H1 (cell line): ENCODE measurements around the gene RBBP6. TPM values are rescaled to one million over a fixed set of nuclear protein-coding genes. Genes with fewer than 3 reads are reported as not detected.

Experiments used
- CTCF ChIA-PET: fragments of 300-600 bp; sonication (Branson Sonifier 250); formaldehyde crosslinking; loops from one replicate; lab custom pipeline; 2021; ENCODE audit not compliant: partially characterized antibody; lab: Charles Lee
- POLR2A ChIA-PET: fragments of 300-600 bp; sonication (Branson Sonifier 250); formaldehyde crosslinking; loops from one replicate; lab custom pipeline; 2021; ENCODE audit warnings: inconsistent platforms; ENCODE audit not compliant: partially characterized antibody; lab: Charles Lee
- DNase-seq, 2 experiments: peaks; one replicate each; pipeline versions ENCODE4 v3.0.0 to v3.0.0-alpha.2; 2010 to 2022; ENCODE audit warnings: low spot score in 2 of 2, low read depth in 1 of 2, mixed read lengths in 1 of 2
- FAIRE-seq: peaks from 2 replicates; lab custom pipeline; 2011; peaks lifted over from hg19 to GRCh38; lab: Jason Lieb, UNC
- H2AFZ ChIP-seq: 2 replicates; pipeline ENCODE4 v1.8.1; 2012; ENCODE audit warnings: low read length, inconsistent platforms
- H2AK5ac ChIP-seq: 2 replicates; pipeline ENCODE4 v1.6.1; 2013; ENCODE audit warnings: low read depth, low read length
- H2BK120ac ChIP-seq: replicated peaks from 2 replicates; pipeline ENCODE3; 2013; ENCODE audit warnings: low read depth, low read length, inconsistent platforms
- H2BK12ac ChIP-seq: 2 replicates; pipeline ENCODE4 v1.6.1; 2013; ENCODE audit warnings: low read depth, low read length
- H2BK15ac ChIP-seq: 2 replicates; pipeline ENCODE4 v1.6.1; 2013; ENCODE audit warnings: low read length
- H2BK20ac ChIP-seq: 2 replicates; pipeline ENCODE4 v1.6.1; 2013; ENCODE audit warnings: low read length
- H2BK5ac ChIP-seq: 2 replicates; pipeline ENCODE4 v1.6.1; 2013; ENCODE audit warnings: low read depth, low read length
- H3K14ac ChIP-seq: 2 replicates; pipeline ENCODE4 v1.6.1; 2013; ENCODE audit warnings: inconsistent platforms; ENCODE audit not compliant: insufficient read length
- H3K18ac ChIP-seq: 2 replicates; pipeline ENCODE4 v1.6.1; 2013; ENCODE audit warnings: low read length; ENCODE audit errors: extremely low read depth
- H3K23ac ChIP-seq: 2 replicates; pipeline ENCODE4 v1.6.1; 2013; ENCODE audit warnings: inconsistent platforms; ENCODE audit not compliant: insufficient read length
- H3K23me2 ChIP-seq: 2 replicates; pipeline ENCODE4 v1.6.1; 2013; ENCODE audit warnings: low read depth, low read length
- H3K27ac ChIP-seq: 2 replicates; pipeline ENCODE4 v1.6.1; 2011; ENCODE audit warnings: low read depth, low read length, inconsistent platforms
- H3K27me3 ChIP-seq, 4 experiments: replicated peaks in 1 of 4; 1 replicate in 1 of 4; 2 replicates in 3 of 4; pipeline versions ENCODE4 v1.6.1 to v1.8.1; 2011 to 2013; ENCODE audit warnings: low read length in 3 of 4, mild to moderate bottlenecking in 3 of 4, inconsistent platforms in 2 of 4, mixed read lengths in 2 of 4, moderate library complexity in 1 of 4; ENCODE audit not compliant: control insufficient read depth in 3 of 4, insufficient read depth in 3 of 4; ENCODE audit errors: extremely low read depth in 1 of 4
- H3K36me3 ChIP-seq, 4 experiments: 2 replicates each; pipeline versions ENCODE4 v1.6.1 to v1.8.1; 2011 to 2013; ENCODE audit warnings: mild to moderate bottlenecking in 4 of 4, low read length in 3 of 4, moderate library complexity in 2 of 4, control low read depth in 1 of 4, inconsistent platforms in 1 of 4; ENCODE audit not compliant: insufficient read depth in 4 of 4, control insufficient read depth in 2 of 4
- H3K4ac ChIP-seq: replicated peaks from 2 replicates; pipeline ENCODE3; 2013; ENCODE audit warnings: low read length, low read depth, mixed read lengths, inconsistent platforms; ENCODE audit not compliant: insufficient read length
- H3K4me1 ChIP-seq, 4 experiments: replicated peaks in 1 of 4; 1 replicate in 1 of 4; 2 replicates in 3 of 4; pipeline versions ENCODE4 v1.6.1 to v1.8.1; 2011 to 2013; ENCODE audit warnings: low read length in 3 of 4, inconsistent platforms in 2 of 4, mixed read lengths in 1 of 4; ENCODE audit not compliant: insufficient read depth in 4 of 4, control insufficient read depth in 3 of 4
- H3K4me2 ChIP-seq, 2 experiments: 2 replicates each; pipeline versions ENCODE4 v1.6.1 to v1.8.1; 2011 to 2013; ENCODE audit warnings: low read depth in 2 of 2, low read length in 2 of 2, control low read depth in 1 of 2, inconsistent platforms in 1 of 2, mild to moderate bottlenecking in 1 of 2; ENCODE audit not compliant: insufficient read depth in 1 of 2
- H3K4me3 ChIP-seq, 4 experiments: fragments of 200-600, 300-600 bp in 1 of 4; sonication (generic), shearing (Covaris generic), sonication (Bioruptor Twin) in 1 of 4; 2 replicates each; pipeline versions ENCODE4 v1.5.1 to v1.8.1; 2011 to 2016; ENCODE audit warnings: low read length in 4 of 4, low read depth in 3 of 4, control low read depth in 2 of 4, inconsistent platforms in 2 of 4, mild to moderate bottlenecking in 2 of 4, mixed read lengths in 1 of 4, moderate library complexity in 1 of 4; ENCODE audit not compliant: insufficient read depth in 2 of 4; ENCODE audit errors: extremely low read depth in 1 of 4
- H3K56ac ChIP-seq: replicated peaks from 2 replicates; pipeline ENCODE3; 2013; ENCODE audit warnings: low read depth, mild to moderate bottlenecking, mixed read lengths, low read length, inconsistent platforms; ENCODE audit not compliant: insufficient read length
- H3K79me1 ChIP-seq: 2 replicates; pipeline ENCODE4 v1.6.1; 2013; ENCODE audit warnings: low read depth, low read length, control low read depth
- H3K79me2 ChIP-seq, 2 experiments: 2 replicates each; pipeline versions ENCODE4 v1.6.1 to v1.8.1; 2012 to 2013; ENCODE audit warnings: low read length in 2 of 2, mild to moderate bottlenecking in 2 of 2, inconsistent platforms in 1 of 2; ENCODE audit not compliant: insufficient read depth in 2 of 2, control insufficient read depth in 1 of 2
- H3K9ac ChIP-seq, 4 experiments: replicated peaks in 1 of 4; 1 replicate in 1 of 4; 2 replicates in 3 of 4; pipeline versions ENCODE4 v1.6.1 to v1.8.1; 2011 to 2013; ENCODE audit warnings: low read depth in 3 of 4, low read length in 3 of 4, control low read depth in 2 of 4, mild to moderate bottlenecking in 2 of 4, moderate library complexity in 2 of 4, inconsistent platforms in 1 of 4; ENCODE audit errors: extremely low read depth in 1 of 4
- H3K9me3 ChIP-seq, 2 experiments: 2 replicates each; pipeline versions ENCODE4 v1.6.1 to v1.8.1; 2012 to 2013; ENCODE audit warnings: mild to moderate bottlenecking in 2 of 2, moderate library complexity in 2 of 2, control low read depth in 1 of 2, inconsistent platforms in 1 of 2, low read depth in 1 of 2, low read length in 1 of 2, mixed read lengths in 1 of 2; ENCODE audit not compliant: insufficient read depth in 2 of 2
- H4K20me1 ChIP-seq, 2 experiments: replicated peaks in 1 of 2; 2 replicates each; pipeline versions ENCODE3 to v1.8.1; 2011 to 2013; ENCODE audit warnings: inconsistent platforms in 2 of 2, low read length in 2 of 2, mild to moderate bottlenecking in 1 of 2; ENCODE audit not compliant: insufficient read depth in 2 of 2, control insufficient read depth in 1 of 2
- H4K5ac ChIP-seq: 2 replicates; pipeline ENCODE4 v1.6.1; 2013; ENCODE audit warnings: low read length, low read depth, mixed read lengths, inconsistent platforms; ENCODE audit not compliant: insufficient read length
- H4K8ac ChIP-seq: 2 replicates; pipeline ENCODE4 v1.8.0; 2013; ENCODE audit warnings: mild to moderate bottlenecking, moderate library complexity, low read length, inconsistent platforms; ENCODE audit not compliant: insufficient read depth; ENCODE audit errors: extremely low read depth
- H4K91ac ChIP-seq: replicated peaks from 2 replicates; pipeline ENCODE3; 2013; ENCODE audit warnings: low read length, mixed read lengths, inconsistent platforms; ENCODE audit not compliant: insufficient read length
- EGR1 ChIP-seq: IDR thresholded peaks from 2 replicates; pipeline ENCODE4 v1.6.1; 2011; ENCODE audit warnings: low read depth, low read length, borderline replicate concordance
- EP300 ChIP-seq, 2 experiments: IDR thresholded peaks; 1 replicate in 1 of 2; 2 replicates in 1 of 2; pipeline ENCODE4 v1.6.1; 2011 to 2012; ENCODE audit warnings: low read depth in 2 of 2, low read length in 2 of 2, mild to moderate bottlenecking in 2 of 2, borderline replicate concordance in 1 of 2, inconsistent platforms in 1 of 2, moderate library complexity in 1 of 2
- HDAC2 ChIP-seq, 2 experiments: fragments of 300-600 bp in 1 of 2; sonication (generic) in 1 of 2; IDR thresholded peaks; 2 replicates each; pipeline ENCODE4 v1.6.1; 2011 to 2012; ENCODE audit warnings: low read depth in 2 of 2, low read length in 2 of 2, mild to moderate bottlenecking in 2 of 2, moderate library complexity in 2 of 2, borderline replicate concordance in 1 of 2, inconsistent platforms in 1 of 2
- KDM5A ChIP-seq: fragments of 200-600 bp; IDR thresholded peaks from 2 replicates; pipeline ENCODE4 v1.7.1; 2012; ENCODE audit warnings: mild to moderate bottlenecking, low read length, inconsistent platforms, mixed read lengths
- RNF2 ChIP-seq: fragments of 200-900, 300-1000 bp; sonication (generic); IDR thresholded peaks from 2 replicates; pipeline ENCODE4 v1.7.1; 2016; ENCODE audit warnings: borderline replicate concordance, low read depth, mild to moderate bottlenecking, antibody characterized with exemption, low read length; ENCODE audit not compliant: poor library complexity, severe bottlenecking; ENCODE audit errors: missing control alignments
- WGBS, 2 experiments: shearing (Covaris generic) in 1 of 2; methylation state at CpG; one replicate each; pipeline versions ENCODE4 v1.1.6 to v1.1.7; 2013 to 2015; ENCODE audit warnings: low lambda C conversion rate in 2 of 2, mixed read lengths in 2 of 2, inconsistent platforms in 1 of 2, low coverage in 1 of 2, missing lambda C conversion rate in 1 of 2; ENCODE audit not compliant: insufficient replicate concordance in 2 of 2, insufficient coverage in 1 of 2, insufficient read length in 1 of 2; ENCODE audit errors: extremely low coverage in 1 of 2, missing lambda C conversion rate in 1 of 2; 5-methylcytosine and 5-hydroxymethylcytosine counted together
- polyA plus RNA-seq, 7 experiments: library from polyadenylated mRNA; depleted of rRNA in 3 of 7; stranded (reverse) in 5 of 7; unstranded in 2 of 7; fragments of >200 nt in 5 of 7; fragments of 200-250 nt in 2 of 7; gene quantifications; 1 replicate in 5 of 7; 2 replicates in 1 of 7; 4 replicates in 1 of 7; pipeline versions ENCODE4 v1.2.1 to v1.2.3, GENCODE V29; 2011 to 2013; ENCODE audit warnings: missing spikeins in 2 of 7, mixed read lengths in 2 of 7
- total RNA-seq: library from RNA; stranded (reverse); fragmentation: NEBNext Ultra II Directional; extraction: Animal tissue kit (Norgen Biotek cat#: 25700); gene quantifications from 2 replicates; pipeline ENCODE4 v1.2.1, GENCODE V29; 2021

The RBBP6 gene
- total and polyA plus RNA-seq, 2 of the 8 experiments (the other 6 are each of a cell fraction or from before 2014, with no cell fraction given), result 22.5 to 54.5 TPM

DNA sequence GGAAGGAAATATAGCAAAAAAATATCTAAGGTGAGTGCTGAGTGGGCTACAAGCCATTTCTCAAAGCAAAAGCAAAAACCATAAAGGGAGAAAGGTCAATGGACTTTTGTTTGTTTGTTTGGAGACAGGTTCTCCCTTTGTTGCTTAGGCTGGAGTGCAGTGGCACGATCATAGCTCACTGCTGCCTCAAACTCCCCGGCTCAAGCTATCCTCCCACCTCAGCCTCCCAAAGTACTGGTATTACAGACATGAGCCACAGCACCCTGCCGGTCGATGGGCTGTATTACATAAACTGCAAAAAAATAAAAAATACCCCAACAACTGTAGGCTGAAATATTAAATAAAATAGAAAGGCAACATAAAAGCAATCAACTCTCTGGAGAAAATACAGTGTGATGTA lies 3.5 kb upstream of the RBBP6 start:
- ChIA-PET CTCF (interaction anchor here (0.9 to 2.0 kb wide), 6 partner anchors 9 to 500 kb away, joined by 3 to 7 read pairs (median 3); no protein-coding TSS in a partner anchor), POLR2A (no interaction called here)
- Histone ChIP-seq H2AFZ (no peak overlapping the region), H3K9ac (no peak overlapping the region), H2BK20ac (no peak overlapping the region), H4K20me1 (no peaks in the 10 kb centered on the region), H2BK12ac (no peak overlapping the region), H3K4me1 (no peaks in the 10 kb centered on the region), H3K4ac (no peak overlapping the region), H3K14ac (no peak overlapping the region), H4K91ac (no peak overlapping the region), H3K18ac (no peak overlapping the region), H3K9me3 (no peaks in the 10 kb centered on the region; a peak in 1 of 4 replicates), H3K4me3 (no peak overlapping the region), H3K23me2 (peaks cover 11% of the 10 kb centered on the region; the same call in 1 of the 2 replicates), H4K8ac (no peak overlapping the region), H3K27ac (no peak overlapping the region), H2BK15ac (no peak overlapping the region), H3K79me1 (no peaks in the 10 kb centered on the region), H2BK120ac (no peak overlapping the region), H3K36me3 (no peaks in the 10 kb centered on the region), H3K23ac (no peak overlapping the region), H3K56ac (no peak overlapping the region), H3K4me2 (no peak overlapping the region), H4K5ac (no peak overlapping the region), H3K79me2 (peaks cover 9 to 10% of the 10 kb centered on the region in 2 experiments), H3K27me3 (no peaks in the 10 kb centered on the region), H2BK5ac (no peak overlapping the region), H2AK5ac (no peak overlapping the region)
- WGBS, 2 experiments, result 89% methylated on average over 4 of the region's 4 CpGs; no CpG with 5 or more reads in 1 of the 2 experiments
- FAIRE-seq (no peak), DNase-seq (no peak)
- TF ChIP-seq HDAC2 (IDR thresholded peaks at IDR 0.05; ENCODE audit: borderline replicate concordance in 1 of 2, low read depth in 2 of 2, low read length in 2 of 2) (no peak), EP300 (IDR thresholded peaks at IDR 0.05; ENCODE audit: borderline replicate concordance in 1 of 2, low read depth in 2 of 2, low read length in 2 of 2) (no peak), RNF2 (no peak), EGR1 (no peak), KDM5A (no peak)
